Tibial nerve (tissue), 3 donors: ENCODE data around the gene PRCP.

ENCODE experiments used
- POLR2A ChIP-seq, 2 donors: fragments of 450-650 bp; IDR thresholded peaks; one replicate each; pipeline ENCODE4 v1.6.1; 2017; ENCODE audit warnings: antibody characterized with exemption in 2 of 2, mild to moderate bottlenecking in 2 of 2, moderate library complexity in 2 of 2
- TF ChIP-seq, protein P1 (sequence below), 5 experiments: fragments of 200-600 bp in 3 of 5; fragments of 450-650 bp in 2 of 5; sonication (generic) in 3 of 5; IDR thresholded peaks; one replicate each; pipeline ENCODE4 v1.5.1; 2016 to 2019; ENCODE audit warnings: antibody characterized with exemption in 5 of 5, mild to moderate bottlenecking in 3 of 5, moderate library complexity in 2 of 5

GRCh38 chr11:82944198-82944597, 44.0 kb upstream of the PRCP start:
- TF ChIP-seq POLR2A (IDR thresholded peaks at IDR 0.05): no peak
- TF ChIP-seq, protein P1, sequence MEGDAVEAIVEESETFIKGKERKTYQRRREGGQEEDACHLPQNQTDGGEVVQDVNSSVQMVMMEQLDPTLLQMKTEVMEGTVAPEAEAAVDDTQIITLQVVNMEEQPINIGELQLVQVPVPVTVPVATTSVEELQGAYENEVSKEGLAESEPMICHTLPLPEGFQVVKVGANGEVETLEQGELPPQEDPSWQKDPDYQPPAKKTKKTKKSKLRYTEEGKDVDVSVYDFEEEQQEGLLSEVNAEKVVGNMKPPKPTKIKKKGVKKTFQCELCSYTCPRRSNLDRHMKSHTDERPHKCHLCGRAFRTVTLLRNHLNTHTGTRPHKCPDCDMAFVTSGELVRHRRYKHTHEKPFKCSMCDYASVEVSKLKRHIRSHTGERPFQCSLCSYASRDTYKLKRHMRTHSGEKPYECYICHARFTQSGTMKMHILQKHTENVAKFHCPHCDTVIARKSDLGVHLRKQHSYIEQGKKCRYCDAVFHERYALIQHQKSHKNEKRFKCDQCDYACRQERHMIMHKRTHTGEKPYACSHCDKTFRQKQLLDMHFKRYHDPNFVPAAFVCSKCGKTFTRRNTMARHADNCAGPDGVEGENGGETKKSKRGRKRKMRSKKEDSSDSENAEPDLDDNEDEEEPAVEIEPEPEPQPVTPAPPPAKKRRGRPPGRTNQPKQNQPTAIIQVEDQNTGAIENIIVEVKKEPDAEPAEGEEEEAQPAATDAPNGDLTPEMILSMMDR (IDR thresholded peaks at IDR 0.05): no peak
